Activated T-helper 9 cell treated with anti-CD3 and anti-CD28 coated beads, Interleukin-2, amount 50 U/mL, for 16 hours (primary cell): Measurements from ENCODE around the gene BTN2A1.
"Not testable (repeated sequence)": the region's sequence is repeated elsewhere in the genome, so short reads cannot be mapped to it uniquely, and the experiment has no call there.

Source experiments
- DNase-seq: peaks from one replicate; pipeline ENCODE4 v3.0.0-alpha.2; 2020; ENCODE audit warnings: low read depth

Gene BTN2A1

GRCh38 chr6:26457806-26458688 is at the start of gene BTN2A1:
BTN2A1 (plus strand) TSS chr6:26457955; CDS start chr6:26458637, 682 bp downstream.
- DNase-seq = peak; percentile 42

DNA sequence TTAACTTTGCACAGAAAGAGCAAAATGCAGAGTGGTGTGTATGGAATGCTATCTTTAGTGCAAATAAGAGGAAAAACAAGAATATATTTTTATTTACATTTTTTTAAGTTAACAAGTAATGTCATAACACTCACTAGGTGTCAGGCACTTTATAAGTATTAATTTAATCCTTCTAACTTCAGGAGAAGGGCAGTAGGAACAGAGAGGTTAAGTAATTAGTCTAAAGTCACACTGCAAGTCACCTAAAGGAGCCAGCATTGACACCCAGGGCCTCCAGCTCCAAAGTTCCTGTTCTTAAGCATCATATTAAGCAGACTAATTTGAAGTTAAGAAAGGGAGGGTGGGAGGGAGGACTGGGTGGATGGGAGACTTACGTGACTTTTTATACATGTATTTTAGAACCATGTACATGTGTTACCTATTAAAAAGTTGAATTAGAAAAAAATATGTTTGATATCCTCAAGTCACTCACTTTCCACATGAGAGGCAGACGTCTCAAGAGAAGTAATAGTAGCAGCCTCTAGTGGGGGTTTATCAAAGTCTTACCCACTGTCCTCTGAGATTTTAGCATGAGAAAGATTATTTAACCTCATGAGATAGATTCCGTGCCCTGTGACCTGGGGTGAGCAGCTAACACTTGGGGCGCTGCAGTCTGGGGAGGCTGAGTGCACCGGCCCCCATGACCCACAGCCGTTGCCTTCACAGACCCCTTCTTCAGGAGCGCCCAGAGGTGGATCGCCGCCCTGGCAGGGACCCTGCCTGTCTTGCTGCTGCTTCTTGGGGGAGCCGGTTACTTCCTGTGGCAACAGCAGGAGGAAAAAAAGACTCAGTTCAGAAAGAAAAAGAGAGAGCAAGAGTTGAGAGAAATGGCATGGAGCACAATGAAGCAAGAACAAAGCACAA is 48.7 kb upstream of the BTN2A1 start:
- no peak for DNase-seq

DNA sequence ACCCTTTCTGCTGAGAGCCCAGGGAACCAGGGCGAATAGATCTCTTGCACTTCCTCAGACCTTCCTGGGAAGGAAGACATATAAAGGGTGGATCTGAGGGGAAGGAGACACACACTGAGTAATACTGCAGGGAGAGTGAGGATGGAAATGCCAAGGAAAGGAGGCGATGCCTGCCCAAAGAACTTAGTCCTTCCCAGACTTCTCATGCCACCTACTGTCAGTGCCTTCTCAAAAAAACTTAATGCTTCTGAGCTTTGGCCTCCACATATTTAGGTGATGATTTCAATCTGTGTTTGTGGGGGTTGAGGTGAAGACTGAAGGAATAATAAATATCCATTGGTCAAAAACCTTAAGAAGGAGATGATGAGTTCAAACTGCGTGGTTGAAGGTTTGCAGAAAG is 46.0 kb upstream of the BTN2A1 start:
- no peak for DNase-seq

DNA sequence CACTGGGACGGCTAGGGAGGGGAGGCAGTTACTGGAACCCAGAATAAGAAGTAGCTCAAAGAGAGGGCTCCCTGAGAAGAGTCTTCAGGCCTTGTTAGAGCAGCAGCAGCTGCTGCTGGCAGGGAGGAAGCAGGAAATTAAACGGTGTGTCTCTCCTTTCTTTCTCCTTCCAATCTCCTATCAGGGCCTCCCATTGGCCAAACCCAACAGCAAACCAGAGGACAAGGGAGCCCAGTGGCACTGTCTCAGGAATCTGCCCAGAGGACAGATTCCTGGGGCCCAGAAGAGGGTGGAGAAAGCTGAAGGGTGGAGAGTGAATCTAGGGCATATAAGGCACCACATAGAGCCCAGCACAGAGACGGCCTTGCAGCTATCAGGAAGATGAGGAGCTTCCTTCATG is 45.5 kb upstream of the BTN2A1 start:
- no peak for DNase-seq

GRCh38 chr6:26412954-26413353 is 44.8 kb upstream of the BTN2A1 start:
- DNase-seq = no peak

- no peak for DNase-seq
Observed at GRCh38 chr6:26414281-26414680, 43.5 kb upstream of the BTN2A1 start.

GRCh38 chr6:26415036-26415614 is 42.6 kb upstream of the BTN2A1 start:
- DNase-seq = no peak

GRCh38 chr6:26415791-26416190 is 42.0 kb upstream of the BTN2A1 start:
- DNase-seq = no peak

DNA sequence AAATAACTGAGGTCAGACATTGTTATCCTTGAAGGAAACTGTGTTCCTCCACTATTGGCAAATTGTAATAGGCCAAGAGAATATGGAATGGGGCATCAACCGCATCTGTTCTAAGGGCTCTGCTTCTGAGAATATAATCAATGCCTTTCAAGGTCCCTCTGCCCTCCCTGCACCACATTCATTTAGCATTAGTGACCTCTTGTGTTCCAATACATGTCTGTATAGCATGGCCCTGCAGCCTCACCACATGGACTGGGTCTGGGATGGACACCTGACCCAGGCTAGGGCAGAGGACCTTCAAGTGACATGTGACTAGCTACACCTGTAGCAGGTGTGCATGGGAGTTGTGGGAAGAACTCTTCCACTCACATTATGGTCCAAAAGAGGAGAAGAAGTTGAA is 41.5 kb upstream of the BTN2A1 start:
- DNase-seq = no peak

DNA sequence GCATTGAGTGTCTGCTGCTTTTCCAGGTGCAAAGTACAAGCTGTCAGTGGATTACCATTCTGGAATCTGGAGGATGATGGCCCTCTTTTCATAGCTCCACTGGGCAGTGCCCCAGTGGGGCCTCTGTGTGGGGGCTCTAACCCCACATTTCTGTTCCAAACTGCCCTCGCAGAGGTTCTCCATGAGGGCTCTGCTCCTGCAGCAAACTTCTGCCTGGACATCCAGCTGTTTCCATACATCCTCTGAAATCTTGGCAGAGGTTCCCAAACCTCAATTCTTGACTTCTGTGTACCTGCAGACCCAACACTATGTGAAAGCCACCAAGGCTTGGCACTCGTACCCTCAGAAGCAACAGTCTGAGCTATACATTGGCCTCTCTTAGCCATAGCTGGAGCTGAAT is 39.7 kb upstream of the BTN2A1 start:
- DNase-seq = not testable (repeated sequence)

DNA sequence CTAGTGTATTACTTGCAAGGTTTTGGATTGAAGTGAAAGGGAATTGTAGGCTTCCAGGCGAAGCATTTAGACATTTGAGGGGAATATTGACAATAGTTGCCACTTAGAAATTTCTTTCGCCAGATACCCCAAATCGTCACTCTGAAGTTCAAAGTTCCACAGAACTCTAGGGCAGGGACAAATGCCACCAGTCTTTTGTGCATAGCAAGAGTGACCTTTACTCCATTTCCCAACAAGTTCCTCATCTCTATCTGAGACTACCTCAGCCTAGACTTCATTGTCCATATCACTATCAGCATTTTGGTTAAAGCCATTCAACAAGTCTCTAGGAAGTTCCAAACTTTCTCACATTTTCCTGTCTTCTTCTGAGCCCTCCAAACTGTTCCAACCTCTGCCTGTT is 39.0 kb upstream of the BTN2A1 start:
- DNase-seq = not testable (repeated sequence)

- no peak for DNase-seq
Observed at GRCh38 chr6:26420688-26421171, 37.0 kb upstream of the BTN2A1 start.

GRCh38 chr6:26421259-26422144 is 36.3 kb upstream of the BTN2A1 start:
- DNase-seq = peak; percentile 19

DNA sequence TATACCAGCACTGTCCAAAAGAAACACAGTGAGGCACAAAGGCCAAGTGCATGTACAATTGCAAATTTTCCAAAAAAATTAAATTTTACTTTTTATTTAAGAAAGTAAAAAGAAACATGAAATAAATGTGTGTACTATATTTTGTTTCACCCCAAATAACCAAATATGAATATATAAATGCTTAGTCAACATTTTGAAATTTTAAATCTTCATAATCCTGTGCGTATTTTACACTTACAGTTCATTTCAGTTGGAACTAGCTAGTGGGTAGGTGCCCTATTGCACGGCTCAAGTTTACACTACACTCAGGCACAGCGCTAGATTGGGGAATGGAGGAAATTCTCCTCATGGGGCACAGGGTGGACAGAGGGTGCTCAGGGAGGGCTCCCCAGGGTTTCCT is 35.4 kb upstream of the BTN2A1 start:
- no peak for DNase-seq

- DNase-seq = no peak
Observed at GRCh38 chr6:26426691-26427450, 30.9 kb upstream of the BTN2A1 start.

DNA sequence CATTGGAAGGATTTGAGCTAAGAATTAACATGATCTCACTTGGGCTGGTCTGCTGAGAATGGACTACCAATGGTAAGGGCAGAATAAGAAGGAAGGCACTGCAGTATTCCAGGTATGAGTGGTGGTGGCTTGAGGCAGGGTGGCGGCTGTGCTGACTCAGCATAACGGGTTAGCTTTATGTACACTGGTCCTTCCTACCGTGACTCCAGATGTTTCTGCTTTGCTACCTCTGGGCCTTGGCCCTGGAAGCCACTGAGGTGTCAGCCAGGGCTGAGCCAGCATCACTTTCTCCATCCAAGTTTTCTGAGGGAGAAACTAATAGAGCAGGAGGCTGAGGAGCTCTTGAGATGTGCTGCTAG is 30.3 kb upstream of the BTN2A1 start:
- DNase-seq = no peak

- no peak for DNase-seq
Observed at GRCh38 chr6:26428206-26428605, 29.5 kb upstream of the BTN2A1 start.

GRCh38 chr6:26430787-26431186 is 27.0 kb upstream of the BTN2A1 start:
- no peak for DNase-seq

- no peak for DNase-seq
Observed at GRCh38 chr6:26431258-26432172, 26.2 kb upstream of the BTN2A1 start.
